Stimulated activated CD8-positive, alpha-beta memory T cell treated with anti-CD3 and anti-CD28 coated beads, Interleukin-15, amount 100 ng/mL, for 1 hour (primary cell): Measurements from ENCODE around the gene RWDD3.

Source experiments
- DNase-seq: peaks from one replicate; pipeline ENCODE4 v3.0.0-alpha.2; 2020; ENCODE audit warnings: low read depth

Gene RWDD3

GRCh38 chr1:95284420-95284819 is 50.4 kb downstream of the RWDD3 start:
- DNase-seq, result no peak

GRCh38 chr1:95286479-95286878 is 52.5 kb downstream of the RWDD3 start:
- DNase-seq, result no peak

- DNase-seq, result no peak
Observed at GRCh38 chr1:95287081-95287480, 53.1 kb downstream of the RWDD3 start.

- no peak for DNase-seq
Observed at GRCh38 chr1:95287825-95288224, 53.8 kb downstream of the RWDD3 start.
